Activated T-helper 1 cell treated with anti-CD3 and anti-CD28 coated beads, Interleukin-2, amount 50 U/mL, for 16 hours (primary cell): ENCODE data around the gene IGF2.

Source experiments
- DNase-seq, 2 donors: peaks; one replicate each; pipeline ENCODE4 v3.0.0-alpha.2; 2020; ENCODE audit warnings: low read depth in 1 of 2, low spot score in 1 of 2

IGF2 gene

GRCh38 chr11:2169626-2170570, 30.7 kb upstream of the IGF2 start:
- no peak for DNase-seq

DNA sequence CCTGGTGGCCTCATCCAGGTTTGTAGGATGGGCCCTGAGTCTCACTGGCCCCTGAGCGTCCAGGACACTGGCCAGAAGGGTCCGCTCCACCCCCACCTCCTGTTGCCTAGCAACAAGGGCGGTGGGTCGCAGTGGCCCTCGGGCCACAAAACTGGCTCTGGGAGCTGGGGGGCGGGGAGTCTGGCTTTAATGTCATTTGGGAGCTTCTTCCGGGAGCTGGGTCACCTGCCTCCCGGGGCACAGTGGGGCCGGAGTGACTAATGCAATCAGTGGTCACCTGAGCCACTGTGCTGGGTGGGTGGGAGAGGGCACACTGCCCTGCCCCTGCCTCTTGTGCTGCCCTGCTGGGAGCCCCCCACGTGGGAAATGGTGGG, 29.8 kb upstream of the IGF2 start:
- DNase-seq = no peak

DNA sequence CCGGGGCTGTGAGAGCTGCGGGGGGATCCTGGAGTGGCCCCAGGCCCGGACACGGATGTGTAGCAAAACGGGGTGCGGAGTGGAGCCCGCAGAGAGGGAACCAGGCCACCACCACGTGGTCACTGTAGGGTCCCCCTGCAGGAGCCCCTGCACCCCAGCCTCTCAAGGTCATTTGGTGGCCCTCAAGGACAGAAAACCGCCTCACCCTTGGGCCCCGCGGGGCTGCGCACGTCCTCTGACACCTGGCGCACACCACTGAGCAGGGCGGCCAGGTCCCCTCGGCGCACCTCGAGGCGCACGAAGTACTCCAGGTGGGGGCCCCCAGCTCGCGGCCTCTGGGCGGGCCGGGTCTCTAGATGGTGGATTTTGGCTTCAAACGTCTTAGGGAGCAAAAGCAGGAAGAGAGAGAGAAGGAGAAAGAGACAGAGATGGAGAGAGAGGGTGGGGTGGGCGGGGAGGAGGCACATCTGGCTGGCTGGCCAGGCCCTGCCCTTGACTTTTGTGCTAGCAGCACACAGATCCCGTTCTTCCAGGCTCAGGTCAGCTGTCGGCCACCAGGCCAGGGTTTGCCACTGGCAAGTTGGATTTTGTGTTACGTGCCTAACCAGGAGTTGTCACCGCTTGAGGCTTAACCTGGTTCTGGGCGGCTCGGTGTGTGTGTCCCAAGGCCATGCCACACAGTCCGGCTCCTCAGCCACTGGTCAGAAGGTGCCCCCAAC, 29.3 kb upstream of the IGF2 start:
- DNase-seq = no peak

- no peak for DNase-seq
Measured at GRCh38 chr11:2167141-2168045, 28.2 kb upstream of the IGF2 start.

DNA sequence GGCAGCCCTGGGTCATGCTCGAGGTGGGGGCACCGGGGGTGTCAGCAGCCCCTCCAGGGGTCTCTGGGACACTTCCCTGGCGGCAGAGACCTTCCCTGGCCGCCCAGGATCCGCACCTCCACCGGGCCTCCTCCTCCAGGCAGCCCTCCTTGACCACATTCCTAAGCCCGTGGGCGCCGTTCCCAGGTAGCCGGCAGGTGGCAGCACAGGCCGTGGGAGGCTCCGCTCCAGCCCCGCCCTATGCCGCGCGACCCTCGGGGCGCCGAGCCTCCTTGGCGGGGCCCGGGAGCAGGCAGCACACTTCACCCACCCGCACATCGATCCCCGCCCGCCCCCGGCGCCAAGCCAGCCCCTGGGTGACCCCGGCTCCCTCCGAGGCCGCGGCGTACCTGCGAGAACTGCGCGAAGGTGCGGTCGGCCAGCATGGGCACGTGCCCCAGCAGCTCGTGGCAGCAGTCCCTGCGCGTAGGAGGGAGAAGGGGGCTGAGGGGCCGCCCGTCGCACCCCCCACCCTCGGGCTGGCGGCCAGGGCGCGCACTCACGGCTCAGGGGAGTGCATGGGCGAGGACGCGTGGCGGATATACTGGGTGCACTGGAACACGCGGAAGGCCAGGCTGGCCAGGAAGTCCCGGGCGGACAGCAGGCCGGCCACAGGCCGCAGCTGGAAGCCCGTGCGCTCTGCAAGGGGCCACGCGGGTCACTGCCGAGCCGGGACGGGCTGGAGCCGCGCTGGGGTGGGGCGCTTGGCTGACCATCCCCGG, 27.1 kb upstream of the IGF2 start:
- no peak for DNase-seq

GRCh38 chr11:2165571-2165970, 26.4 kb upstream of the IGF2 start:
- DNase-seq = no peak

- no peak for DNase-seq
Measured at GRCh38 chr11:2164861-2165555, 25.8 kb upstream of the IGF2 start.

DNA sequence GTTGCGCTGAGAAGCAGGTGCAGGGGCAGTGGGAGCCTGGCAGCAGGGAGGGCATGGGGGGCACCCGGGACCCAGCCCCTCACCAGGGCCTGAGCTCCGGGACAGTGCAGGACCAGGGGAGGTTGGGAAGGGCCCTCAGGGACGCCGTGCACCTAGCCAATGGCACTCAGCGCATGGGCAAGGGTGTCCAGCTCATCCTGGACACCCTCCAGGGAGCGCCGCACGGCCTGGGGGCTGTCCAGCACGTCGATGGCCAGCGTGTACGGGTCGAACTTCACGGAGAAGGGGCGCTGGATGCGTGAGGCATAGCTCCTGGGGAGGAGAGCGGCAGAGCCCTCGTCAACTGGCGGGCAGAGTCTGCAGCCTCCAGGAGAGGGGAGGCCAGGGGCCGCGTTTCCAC, 24.9 kb upstream of the IGF2 start:
- no peak for DNase-seq

DNA sequence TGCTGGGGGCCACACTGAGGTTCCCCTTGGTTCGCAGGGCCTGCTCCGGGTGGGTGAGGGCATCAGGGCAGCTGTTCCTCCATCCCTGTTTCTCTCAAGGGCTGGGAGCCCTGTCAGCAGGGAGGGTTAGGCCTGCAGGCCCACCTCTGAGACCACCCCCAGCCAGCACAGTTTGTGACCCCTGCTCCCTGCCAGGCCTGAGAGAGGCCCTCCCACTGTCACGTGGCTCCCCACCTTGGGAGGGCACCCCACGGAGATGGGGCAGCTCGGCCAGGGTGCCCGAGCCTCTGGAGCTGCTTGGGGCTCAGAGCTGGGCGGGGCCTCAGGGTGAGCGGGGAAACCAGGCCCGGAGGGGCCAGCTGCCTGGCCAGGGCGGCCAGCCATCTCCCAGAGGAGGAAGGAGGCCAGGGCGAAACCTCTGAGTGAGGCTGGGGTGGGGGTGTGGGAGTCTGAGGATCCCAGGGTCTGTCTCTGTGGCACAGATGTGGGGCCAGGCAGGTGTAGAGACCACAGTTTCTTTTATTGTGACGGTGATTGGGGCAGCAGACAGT, 24.3 kb upstream of the IGF2 start:
- no peak for DNase-seq

GRCh38 chr11:2160736-2161259, 21.6 kb upstream of the IGF2 start, which contains the start of gene INS:
TSS of gene INS (minus strand) at chr11:2161209. CDS start at chr11:2160971, 238 bp downstream.
- DNase-seq = no peak

DNA sequence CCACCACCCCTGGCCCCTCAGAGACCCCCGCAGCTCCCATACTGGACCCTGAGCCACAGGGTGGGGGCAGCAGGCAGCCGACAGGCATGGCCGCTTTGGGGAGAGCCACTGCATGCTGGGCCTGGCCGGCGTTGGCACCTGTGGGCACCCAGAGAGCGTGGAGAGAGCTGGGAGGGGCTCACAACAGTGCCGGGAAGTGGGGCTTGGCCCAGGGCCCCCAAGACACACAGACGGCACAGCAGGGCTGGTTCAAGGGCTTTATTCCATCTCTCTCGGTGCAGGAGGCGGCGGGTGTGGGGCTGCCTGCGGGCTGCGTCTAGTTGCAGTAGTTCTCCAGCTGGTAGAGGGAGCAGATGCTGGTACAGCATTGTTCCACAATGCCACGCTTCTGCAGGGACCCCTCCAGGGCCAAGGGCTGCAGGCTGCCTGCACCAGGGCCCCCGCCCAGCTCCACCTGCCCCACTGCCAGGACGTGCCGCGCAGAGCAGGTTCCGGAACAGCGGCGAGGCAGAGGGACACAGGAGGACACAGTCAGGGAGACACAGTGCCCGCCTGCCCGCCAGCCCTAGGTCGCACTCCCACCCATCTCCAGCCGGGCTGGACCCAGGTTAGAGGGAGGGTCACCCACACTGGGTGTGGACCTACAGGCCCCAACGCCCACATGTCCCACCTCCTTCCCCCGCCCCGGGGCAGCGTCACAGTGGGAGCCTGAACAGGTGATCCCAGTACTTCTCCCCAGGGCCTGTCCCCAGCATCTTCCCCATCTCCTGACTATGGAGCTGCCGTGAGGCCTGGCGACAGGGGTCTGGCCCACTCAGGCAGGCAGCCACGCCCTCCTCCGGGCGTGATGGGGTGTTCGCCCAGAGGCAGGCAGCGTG, 20.6 kb upstream of the IGF2 start:
- DNase-seq = no peak

GRCh38 chr11:2158966-2159365, 19.8 kb upstream of the IGF2 start:
- DNase-seq = no peak

- DNase-seq = no peak
Measured at GRCh38 chr11:2158296-2158737, 19.1 kb upstream of the IGF2 start.

DNA sequence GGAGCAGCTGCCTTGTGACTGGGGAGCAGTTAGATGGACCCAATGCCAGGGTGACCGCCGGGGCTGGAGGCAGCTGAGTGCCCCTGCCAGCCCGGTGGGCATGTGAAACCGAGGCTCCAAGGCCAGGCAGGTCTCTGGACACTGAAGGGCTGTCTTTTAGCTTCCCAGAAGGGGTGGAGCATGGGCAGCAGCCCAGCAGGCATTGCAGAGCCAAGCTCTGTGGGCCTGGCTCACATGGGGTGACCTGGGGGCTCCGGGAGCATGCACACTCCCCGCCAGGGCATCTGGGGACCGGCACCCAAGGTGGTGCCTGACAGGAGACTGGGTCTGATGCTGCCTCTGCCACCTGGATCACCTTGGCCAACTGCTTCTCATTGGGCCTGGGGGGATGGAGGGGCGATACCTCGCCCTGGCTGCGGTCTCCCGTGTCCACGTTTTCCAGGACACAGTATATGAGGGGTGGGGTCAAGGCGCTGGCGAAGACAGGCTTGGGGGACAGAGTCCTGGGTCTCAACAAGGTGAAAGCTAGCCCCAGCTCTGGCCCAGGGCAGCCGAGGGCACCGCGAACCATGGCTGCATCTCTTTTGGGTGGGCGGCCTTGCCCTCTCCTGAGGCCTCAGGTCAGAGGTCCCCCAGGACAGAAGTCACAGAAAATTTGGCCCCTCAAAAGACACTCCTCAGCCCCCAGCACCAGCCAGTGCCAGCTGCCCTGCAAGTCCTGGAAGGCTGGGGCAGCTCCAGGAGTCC, 18.3 kb upstream of the IGF2 start:
- DNase-seq = no peak

DNA sequence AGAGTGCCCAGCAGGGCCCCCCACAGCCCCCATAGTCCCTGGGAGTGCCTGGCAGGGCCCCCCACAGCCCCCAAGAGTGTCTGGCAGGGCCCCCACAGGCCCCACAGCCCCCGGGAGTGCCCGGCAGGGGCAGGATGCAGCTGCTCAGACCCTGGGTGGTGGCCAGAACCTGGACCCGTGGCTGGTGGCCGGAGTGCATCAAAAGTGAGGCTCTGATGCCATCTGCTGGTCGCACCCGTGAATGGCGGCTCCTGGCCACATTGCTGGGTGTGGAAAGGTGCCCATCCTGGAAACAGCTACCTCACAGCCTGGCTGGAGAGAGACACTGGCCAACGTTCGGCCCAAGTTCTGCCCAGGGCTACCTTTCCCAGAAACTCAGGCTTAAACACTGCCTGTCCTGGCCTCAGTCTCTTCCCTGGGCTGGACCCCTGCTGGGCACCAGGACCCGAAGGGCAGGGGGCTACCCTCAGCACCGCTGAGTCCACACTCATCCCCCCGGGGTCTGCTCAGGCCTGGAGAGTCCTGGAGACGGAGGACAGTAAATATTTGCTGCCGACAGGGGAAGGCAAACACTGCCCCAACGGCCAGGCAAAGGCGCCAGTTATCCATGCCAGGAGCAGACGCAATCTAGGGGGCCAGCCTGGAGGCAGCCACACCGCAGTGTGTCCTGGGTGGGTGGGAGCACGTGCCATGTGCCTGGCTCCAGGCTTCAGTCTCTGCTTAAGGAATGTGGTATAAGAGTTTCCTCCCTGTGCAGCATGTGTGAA, 17.4 kb upstream of the IGF2 start:
- DNase-seq = peak; percentile 14 to 20

- DNase-seq = no peak
Measured at GRCh38 chr11:2155511-2155910, 16.3 kb upstream of the IGF2 start.

DNA sequence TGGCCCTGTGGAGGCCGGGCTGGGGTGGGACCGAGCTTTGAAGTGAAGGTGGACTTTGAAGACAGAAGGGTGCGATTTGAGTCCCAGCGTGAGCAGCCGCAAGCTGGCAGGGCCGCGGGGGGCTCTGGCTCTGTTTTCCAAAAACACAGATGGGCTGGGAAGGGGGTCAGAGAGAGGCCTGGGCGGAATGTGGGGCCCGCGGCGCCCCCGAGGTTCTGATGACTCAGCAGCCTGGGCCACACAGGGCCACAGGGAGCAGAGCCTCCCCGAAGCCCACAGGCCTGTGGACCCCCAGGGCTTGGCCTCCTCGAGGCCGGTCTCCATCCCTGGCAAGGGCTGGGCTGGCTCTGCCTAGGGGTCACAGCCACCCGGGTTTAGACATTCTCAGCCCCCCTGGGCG, 15.7 kb upstream of the IGF2 start:
- DNase-seq = no peak
